ENCODE data around the gene RNASEH2A. TPM values are rescaled to one million over a fixed set of nuclear protein-coding genes. Genes with fewer than 3 reads are reported as not detected.

The RNASEH2A gene
- total and polyA plus RNA-seq, 2 of the 13 experiments (the other 11 are each of a cell fraction or from before 2014, with no cell fraction given), result 25.1 to 35.8 TPM

- TF ChIP-seq SIN3B (IDR thresholded peaks at IDR 0.05; ENCODE audit: low read length), result peak; percentile 54; the same call in 1 of the 2 replicates
- no peak for TF ChIP-seq BCL3 (CRISPR knock-in tag; IDR thresholded peaks at IDR 0.05)
- 0 out of 2 replicates have a peak, but pooled peaks have one; percentile 63 for TF ChIP-seq ZNF879 (CRISPR knock-in tag; IDR thresholded peaks at IDR 0.05)
- TF ChIP-seq POLR2G (IDR thresholded peaks at IDR 0.05; ENCODE audit: low read depth, low read length), result peak; percentile 100
- peak; percentile 89; the same call in 1 of the 2 replicates for TF ChIP-seq NFKB2 (CRISPR knock-in tag; IDR thresholded peaks at IDR 0.05; ENCODE audit: borderline replicate concordance)
- TF ChIP-seq ZNF558 (CRISPR knock-in tag; IDR thresholded peaks at IDR 0.05; ENCODE audit: borderline replicate concordance), result 0 out of 2 replicates have a peak, but pooled peaks have one; percentile 71
- TF ChIP-seq ZNF792 (CRISPR knock-in tag; IDR thresholded peaks at IDR 0.05), result peak; percentile 96
- peak; percentile 90 for TF ChIP-seq CBFB (CRISPR knock-in tag; IDR thresholded peaks at IDR 0.05)
- TF ChIP-seq REST (IDR thresholded peaks at IDR 0.05; ENCODE audit: borderline replicate concordance in 1 of 2, low read depth in 1 of 2, low read length in 2 of 2), result peak in 1 of 2 experiments; percentile 76; a peak in 1 of 4 replicates
- no peak for TF ChIP-seq SMARCC2 (IDR thresholded peaks at IDR 0.05)
- TF ChIP-seq NFYC (CRISPR knock-in tag; IDR thresholded peaks at IDR 0.05), result peak; percentile 86
- TF ChIP-seq ZNF737 (CRISPR knock-in tag; IDR thresholded peaks at IDR 0.05; ENCODE audit: borderline replicate concordance), result no peak
- peak; percentile 78 for TF ChIP-seq TAF15 (IDR thresholded peaks at IDR 0.05; ENCODE audit: low read depth, low read length, poor library complexity, severe bottlenecking)
- TF ChIP-seq ZC3H13 (CRISPR knock-in tag; IDR thresholded peaks at IDR 0.05), result no peak
- peak; percentile 87; the same call in 1 of the 2 replicates for TF ChIP-seq ZBTB25 (CRISPR knock-in tag; IDR thresholded peaks at IDR 0.05)
- TF ChIP-seq ZNF574 (CRISPR knock-in tag; IDR thresholded peaks at IDR 0.05), result peak; percentile 85
- peak; percentile 78 for TF ChIP-seq BCL6 (CRISPR knock-in tag; IDR thresholded peaks at IDR 0.05)
- peak; percentile 95 for TF ChIP-seq KDM4B (CRISPR knock-in tag; IDR thresholded peaks at IDR 0.05)
- TF ChIP-seq IRF9 (CRISPR knock-in tag; IDR thresholded peaks at IDR 0.05; ENCODE audit: borderline replicate concordance), result peak; percentile 82; the same call in 1 of the 2 replicates
- no peak for TF ChIP-seq MTF2 (CRISPR knock-in tag; IDR thresholded peaks at IDR 0.05; ENCODE audit: borderline replicate concordance)
Measured at GRCh38 chr19:12791345-12792050, 14.9 kb upstream of the RNASEH2A start, which contains the start of gene JUNB (continued).
